ENCODE results near the gene LIPF. TPM values are rescaled to one million over a fixed set of nuclear protein-coding genes. Genes with fewer than 3 reads are reported as not detected.
"Not testable (repeated sequence)": the region's sequence is repeated elsewhere in the genome, so short reads cannot be mapped to it uniquely, and the experiment has no call there.

Gene LIPF
- total RNA-seq, 1 experiment from 2014 or later, result not detected

DNA sequence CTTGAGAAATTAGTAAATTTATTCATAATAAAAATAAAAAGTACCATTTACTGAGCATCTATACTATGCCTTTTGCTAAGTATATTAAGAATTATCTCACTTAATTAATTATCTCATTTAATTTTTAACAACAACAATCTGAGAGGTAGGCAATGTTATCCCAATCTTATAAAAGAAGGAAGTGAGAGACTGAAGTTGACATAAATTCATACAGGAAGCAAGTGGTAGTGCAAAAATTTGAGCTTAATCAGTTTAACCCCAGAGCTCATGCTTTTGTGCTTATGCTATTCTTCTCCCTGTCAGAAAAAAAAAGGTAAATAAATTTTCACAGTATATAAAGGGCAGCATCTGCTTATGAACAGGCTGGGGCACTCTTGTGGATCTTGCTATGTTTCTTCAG is 2.7 kb upstream of the LIPF start:
- no peaks in the 10 kb centered on the region for H3K36me3 Mint-ChIP-seq
- ChIA-PET POLR2A (no interaction called here), CTCF (interaction anchor here (2.3 kb wide), 1 partner anchor 78 kb away, joined by 7 read pairs; the partner anchor contains the start of gene RNLS)
- H3K4me3 Mint-ChIP-seq, result no peak overlapping the region
- DNase-seq (ENCODE audit: low spot score) (no peak), ATAC-seq (no peak)
- peaks cover 6% of the 10 kb centered on the region for H3K27me3 Mint-ChIP-seq (ENCODE audit: low read depth)
- no peaks in the 10 kb centered on the region for H3K4me1 Mint-ChIP-seq
- H3K9me3 Mint-ChIP-seq, result peaks cover 4% of the 10 kb centered on the region; the same call in 1 of the 2 replicates
- no peak overlapping the region for H3K27ac Mint-ChIP-seq
- no peak for TF ChIP-seq ELF4 (CRISPR knock-in tag; IDR thresholded peaks at IDR 0.05; ENCODE audit: low read depth)
- no peak for TF ChIP-seq ZNF232 (CRISPR knock-in tag; IDR thresholded peaks at IDR 0.05)
- TF ChIP-seq, protein P1, sequence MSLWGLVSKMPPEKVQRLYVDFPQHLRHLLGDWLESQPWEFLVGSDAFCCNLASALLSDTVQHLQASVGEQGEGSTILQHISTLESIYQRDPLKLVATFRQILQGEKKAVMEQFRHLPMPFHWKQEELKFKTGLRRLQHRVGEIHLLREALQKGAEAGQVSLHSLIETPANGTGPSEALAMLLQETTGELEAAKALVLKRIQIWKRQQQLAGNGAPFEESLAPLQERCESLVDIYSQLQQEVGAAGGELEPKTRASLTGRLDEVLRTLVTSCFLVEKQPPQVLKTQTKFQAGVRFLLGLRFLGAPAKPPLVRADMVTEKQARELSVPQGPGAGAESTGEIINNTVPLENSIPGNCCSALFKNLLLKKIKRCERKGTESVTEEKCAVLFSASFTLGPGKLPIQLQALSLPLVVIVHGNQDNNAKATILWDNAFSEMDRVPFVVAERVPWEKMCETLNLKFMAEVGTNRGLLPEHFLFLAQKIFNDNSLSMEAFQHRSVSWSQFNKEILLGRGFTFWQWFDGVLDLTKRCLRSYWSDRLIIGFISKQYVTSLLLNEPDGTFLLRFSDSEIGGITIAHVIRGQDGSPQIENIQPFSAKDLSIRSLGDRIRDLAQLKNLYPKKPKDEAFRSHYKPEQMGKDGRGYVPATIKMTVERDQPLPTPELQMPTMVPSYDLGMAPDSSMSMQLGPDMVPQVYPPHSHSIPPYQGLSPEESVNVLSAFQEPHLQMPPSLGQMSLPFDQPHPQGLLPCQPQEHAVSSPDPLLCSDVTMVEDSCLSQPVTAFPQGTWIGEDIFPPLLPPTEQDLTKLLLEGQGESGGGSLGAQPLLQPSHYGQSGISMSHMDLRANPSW (CRISPR knock-in tag; conservative IDR thresholded peaks at IDR 0.05; ENCODE audit: low read depth), result no peak
- no peak for TF ChIP-seq EMX1 (CRISPR knock-in tag; IDR thresholded peaks at IDR 0.05)
- TF ChIP-seq, protein P2, sequence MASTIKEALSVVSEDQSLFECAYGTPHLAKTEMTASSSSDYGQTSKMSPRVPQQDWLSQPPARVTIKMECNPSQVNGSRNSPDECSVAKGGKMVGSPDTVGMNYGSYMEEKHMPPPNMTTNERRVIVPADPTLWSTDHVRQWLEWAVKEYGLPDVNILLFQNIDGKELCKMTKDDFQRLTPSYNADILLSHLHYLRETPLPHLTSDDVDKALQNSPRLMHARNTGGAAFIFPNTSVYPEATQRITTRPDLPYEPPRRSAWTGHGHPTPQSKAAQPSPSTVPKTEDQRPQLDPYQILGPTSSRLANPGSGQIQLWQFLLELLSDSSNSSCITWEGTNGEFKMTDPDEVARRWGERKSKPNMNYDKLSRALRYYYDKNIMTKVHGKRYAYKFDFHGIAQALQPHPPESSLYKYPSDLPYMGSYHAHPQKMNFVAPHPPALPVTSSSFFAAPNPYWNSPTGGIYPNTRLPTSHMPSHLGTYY (CRISPR knock-in tag; IDR thresholded peaks at IDR 0.05), result no peak
- no peak for TF ChIP-seq ZNF671 (CRISPR knock-in tag; IDR thresholded peaks at IDR 0.05)

DNA sequence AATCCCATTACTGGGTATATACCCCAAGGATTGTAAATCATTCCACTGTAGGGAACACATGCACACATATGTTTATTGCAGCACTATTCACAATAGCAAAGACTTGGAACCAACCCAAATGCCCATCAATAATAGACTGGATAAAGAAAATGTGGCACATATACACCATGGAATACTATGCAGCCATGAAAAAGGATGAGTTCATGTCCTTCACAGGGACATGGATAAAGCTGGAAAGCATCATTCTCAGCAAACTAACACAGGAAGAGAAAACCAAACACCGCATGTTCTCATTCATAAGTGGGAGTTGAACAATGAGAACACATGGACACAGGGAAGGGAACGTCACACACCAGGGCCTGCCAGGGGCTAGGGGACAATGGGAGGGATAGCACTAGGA is 1.1 kb upstream of the LIPF start:
- POLR2A ChIA-PET, result not testable (repeated sequence)

DNA sequence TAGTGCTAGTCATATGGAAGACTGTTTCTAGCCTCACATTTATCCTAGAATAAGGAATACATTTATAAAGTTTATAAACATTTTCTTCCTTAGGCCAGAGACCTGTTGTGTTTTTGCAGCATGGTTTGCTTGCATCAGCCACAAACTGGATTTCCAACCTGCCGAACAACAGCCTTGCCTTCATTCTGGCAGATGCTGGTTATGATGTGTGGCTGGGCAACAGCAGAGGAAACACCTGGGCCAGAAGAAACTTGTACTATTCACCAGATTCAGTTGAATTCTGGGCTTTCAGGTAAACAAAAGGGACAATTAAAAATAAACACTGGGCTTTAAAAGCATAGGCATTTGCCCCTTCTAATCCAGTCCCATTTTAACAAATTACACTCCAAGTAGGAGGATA is 4.2 kb downstream of the LIPF start:
- H3K27me3 Mint-ChIP-seq (ENCODE audit: low read depth), result peaks cover 5% of the 10 kb centered on the region; the same call in 1 of the 2 replicates
- POLR2A ChIA-PET, result no interaction called here
- H3K27ac Mint-ChIP-seq, result no peak overlapping the region
- no peaks in the 10 kb centered on the region for H3K9me3 Mint-ChIP-seq
- no peak for ATAC-seq
- no peaks in the 10 kb centered on the region for H3K4me1 Mint-ChIP-seq
- H3K36me3 Mint-ChIP-seq, result no peaks in the 10 kb centered on the region
- H3K4me3 Mint-ChIP-seq, result no peak overlapping the region
- DNase-seq (ENCODE audit: low spot score), result no peak
- TF ChIP-seq, protein P3, sequence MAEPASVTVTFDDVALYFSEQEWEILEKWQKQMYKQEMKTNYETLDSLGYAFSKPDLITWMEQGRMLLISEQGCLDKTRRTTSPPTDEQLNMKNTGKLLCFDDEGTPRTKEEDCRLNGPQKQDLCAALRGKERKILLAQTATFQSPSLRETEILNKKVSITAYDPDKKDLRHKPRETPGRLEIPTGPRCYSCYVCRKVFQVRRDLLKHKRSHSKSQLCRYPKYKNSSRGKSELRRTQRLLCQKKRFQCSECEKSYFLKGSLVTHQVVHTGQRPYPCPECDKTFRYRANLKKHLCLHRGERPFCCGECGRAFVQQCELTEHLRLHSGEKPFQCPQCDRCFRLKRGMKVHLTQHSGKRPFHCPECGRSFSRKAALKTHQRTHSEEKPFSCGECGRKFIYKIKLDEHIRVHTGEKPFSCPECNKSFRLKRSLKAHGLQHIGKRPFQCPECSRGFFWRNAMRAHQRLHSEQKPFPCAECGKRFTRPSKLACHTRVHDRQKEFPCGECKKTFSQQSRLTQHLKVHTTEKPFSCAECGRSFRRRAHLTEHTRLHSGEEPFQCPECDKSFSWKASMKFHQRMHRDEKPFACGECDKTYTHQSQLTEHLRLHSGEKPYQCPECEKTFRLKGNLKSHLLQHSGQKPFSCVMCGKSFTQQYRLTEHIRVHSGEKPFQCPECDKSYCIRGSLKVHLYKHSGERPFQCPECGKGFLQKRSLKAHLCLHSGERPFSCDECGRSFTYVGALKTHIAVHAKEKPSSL (CRISPR knock-in tag; conservative IDR thresholded peaks at IDR 0.05), result no peak
- TF ChIP-seq NR1H2 (CRISPR knock-in tag; IDR thresholded peaks at IDR 0.05), result no peak
- no peak for TF ChIP-seq SMAD4 (CRISPR knock-in tag; IDR thresholded peaks at IDR 0.05)
- CTCF ChIA-PET, result interaction anchor here (1.1 kb wide), 1 partner anchor 60 kb away, joined by 6 read pairs; no protein-coding TSS in a partner anchor

More for the DNA sequence above, 1.1 kb upstream of the LIPF start:
- H3K27ac Mint-ChIP-seq; DNase-seq (ENCODE audit: low spot score); H3K4me3 Mint-ChIP-seq; H3K36me3 Mint-ChIP-seq; ATAC-seq; CTCF ChIA-PET; H3K4me1 Mint-ChIP-seq; H3K9me3 Mint-ChIP-seq; H3K27me3 Mint-ChIP-seq (ENCODE audit: low read depth): not testable (repeated sequence)

DNA sequence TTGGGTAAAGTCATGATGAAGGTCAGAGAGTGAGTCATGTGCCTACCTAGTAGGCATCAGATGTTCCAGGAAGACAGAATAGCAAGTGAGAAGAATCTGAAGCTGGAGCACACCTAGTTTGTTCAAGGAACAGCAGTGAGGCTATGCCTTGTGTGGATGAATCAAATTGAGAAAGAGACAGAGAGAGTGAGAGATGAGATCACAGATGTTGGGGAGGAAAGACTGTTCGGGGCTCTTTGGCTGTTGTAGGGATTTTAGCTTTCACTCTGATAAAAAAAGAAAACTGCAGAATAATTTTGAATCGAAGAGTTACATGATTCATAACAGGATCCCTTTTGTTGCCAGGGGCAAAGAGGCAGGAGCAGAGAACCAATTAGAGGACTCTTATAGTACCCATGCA is 6.3 kb downstream of the LIPF start:
- Mint-ChIP-seq H3K9me3 (0 out of 2 replicates have a peak, but pooled peaks cover 4% of the 10 kb centered on the region), H3K4me3 (no peak overlapping the region), H3K36me3 (no peaks in the 10 kb centered on the region), H3K27ac (no peak overlapping the region), H3K4me1 (no peaks in the 10 kb centered on the region), H3K27me3 (ENCODE audit: low read depth) (peaks cover 7% of the 10 kb centered on the region)
- no peak for DNase-seq (ENCODE audit: low spot score)
- TF ChIP-seq, protein P4, sequence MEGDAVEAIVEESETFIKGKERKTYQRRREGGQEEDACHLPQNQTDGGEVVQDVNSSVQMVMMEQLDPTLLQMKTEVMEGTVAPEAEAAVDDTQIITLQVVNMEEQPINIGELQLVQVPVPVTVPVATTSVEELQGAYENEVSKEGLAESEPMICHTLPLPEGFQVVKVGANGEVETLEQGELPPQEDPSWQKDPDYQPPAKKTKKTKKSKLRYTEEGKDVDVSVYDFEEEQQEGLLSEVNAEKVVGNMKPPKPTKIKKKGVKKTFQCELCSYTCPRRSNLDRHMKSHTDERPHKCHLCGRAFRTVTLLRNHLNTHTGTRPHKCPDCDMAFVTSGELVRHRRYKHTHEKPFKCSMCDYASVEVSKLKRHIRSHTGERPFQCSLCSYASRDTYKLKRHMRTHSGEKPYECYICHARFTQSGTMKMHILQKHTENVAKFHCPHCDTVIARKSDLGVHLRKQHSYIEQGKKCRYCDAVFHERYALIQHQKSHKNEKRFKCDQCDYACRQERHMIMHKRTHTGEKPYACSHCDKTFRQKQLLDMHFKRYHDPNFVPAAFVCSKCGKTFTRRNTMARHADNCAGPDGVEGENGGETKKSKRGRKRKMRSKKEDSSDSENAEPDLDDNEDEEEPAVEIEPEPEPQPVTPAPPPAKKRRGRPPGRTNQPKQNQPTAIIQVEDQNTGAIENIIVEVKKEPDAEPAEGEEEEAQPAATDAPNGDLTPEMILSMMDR (IDR thresholded peaks at IDR 0.05), result no peak
- TF ChIP-seq, protein P5, sequence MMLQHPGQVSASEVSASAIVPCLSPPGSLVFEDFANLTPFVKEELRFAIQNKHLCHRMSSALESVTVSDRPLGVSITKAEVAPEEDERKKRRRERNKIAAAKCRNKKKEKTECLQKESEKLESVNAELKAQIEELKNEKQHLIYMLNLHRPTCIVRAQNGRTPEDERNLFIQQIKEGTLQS (CRISPR knock-in tag; conservative IDR thresholded peaks at IDR 0.05), result no peak
- TF ChIP-seq GABPB1 (CRISPR knock-in tag; IDR thresholded peaks at IDR 0.05) (no peak), FOXK1 (CRISPR knock-in tag; IDR thresholded peaks at IDR 0.05) (no peak), NR1H2 (CRISPR knock-in tag; IDR thresholded peaks at IDR 0.05) (no peak), ETV6 (CRISPR knock-in tag; IDR thresholded peaks at IDR 0.05) (no peak), SMAD4 (CRISPR knock-in tag; IDR thresholded peaks at IDR 0.05) (no peak), TEAD4 (CRISPR knock-in tag; IDR thresholded peaks at IDR 0.05) (no peak)
- TF ChIP-seq, protein P6, sequence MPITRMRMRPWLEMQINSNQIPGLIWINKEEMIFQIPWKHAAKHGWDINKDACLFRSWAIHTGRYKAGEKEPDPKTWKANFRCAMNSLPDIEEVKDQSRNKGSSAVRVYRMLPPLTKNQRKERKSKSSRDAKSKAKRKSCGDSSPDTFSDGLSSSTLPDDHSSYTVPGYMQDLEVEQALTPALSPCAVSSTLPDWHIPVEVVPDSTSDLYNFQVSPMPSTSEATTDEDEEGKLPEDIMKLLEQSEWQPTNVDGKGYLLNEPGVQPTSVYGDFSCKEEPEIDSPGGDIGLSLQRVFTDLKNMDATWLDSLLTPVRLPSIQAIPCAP (CRISPR knock-in tag; IDR thresholded peaks at IDR 0.05), result no peak
- TF ChIP-seq, protein P7, sequence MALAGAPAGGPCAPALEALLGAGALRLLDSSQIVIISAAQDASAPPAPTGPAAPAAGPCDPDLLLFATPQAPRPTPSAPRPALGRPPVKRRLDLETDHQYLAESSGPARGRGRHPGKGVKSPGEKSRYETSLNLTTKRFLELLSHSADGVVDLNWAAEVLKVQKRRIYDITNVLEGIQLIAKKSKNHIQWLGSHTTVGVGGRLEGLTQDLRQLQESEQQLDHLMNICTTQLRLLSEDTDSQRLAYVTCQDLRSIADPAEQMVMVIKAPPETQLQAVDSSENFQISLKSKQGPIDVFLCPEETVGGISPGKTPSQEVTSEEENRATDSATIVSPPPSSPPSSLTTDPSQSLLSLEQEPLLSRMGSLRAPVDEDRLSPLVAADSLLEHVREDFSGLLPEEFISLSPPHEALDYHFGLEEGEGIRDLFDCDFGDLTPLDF (CRISPR knock-in tag; IDR thresholded peaks at IDR 0.05), result no peak
- POLR2A ChIA-PET, result no interaction called here
- ATAC-seq, result no peak
- CTCF ChIA-PET, result interaction anchor here (1.7 kb wide), 1 partner anchor 58 kb away, joined by 4 read pairs; no protein-coding TSS in a partner anchor

Measured in WTC11 (cell line).